Fibroblast of the aortic adventitia (primary cell): ENCODE data around the gene HTRA3. TPM values are rescaled to one million over a fixed set of nuclear protein-coding genes. Genes with fewer than 3 reads are reported as not detected.

Experiments
- DNase-seq: peaks from one replicate; pipeline ENCODE4 v3.0.0-alpha.2; 2010; ENCODE audit warnings: low read depth
- H3K4me3 ChIP-seq: 2 replicates; pipeline ENCODE4 v1.5.1; 2011; ENCODE audit warnings: low read depth, mild to moderate bottlenecking, control low read depth, low read length, moderate library complexity
- CTCF ChIP-seq: IDR thresholded peaks from 2 replicates; pipeline ENCODE4 v1.5.1; 2011; ENCODE audit warnings: mild to moderate bottlenecking, low read length, control low read depth, inconsistent platforms; ENCODE audit not compliant: insufficient read depth
- total RNA-seq: library from RNA; depleted of rRNA; stranded (reverse); fragments of >200 nt; gene quantifications from 2 replicates; pipeline ENCODE4 v1.2.3, GENCODE V29; 2012; ENCODE audit warnings: low replicate concordance

The HTRA3 gene
- total RNA-seq, 1 donor: 7.6 TPM

DNA sequence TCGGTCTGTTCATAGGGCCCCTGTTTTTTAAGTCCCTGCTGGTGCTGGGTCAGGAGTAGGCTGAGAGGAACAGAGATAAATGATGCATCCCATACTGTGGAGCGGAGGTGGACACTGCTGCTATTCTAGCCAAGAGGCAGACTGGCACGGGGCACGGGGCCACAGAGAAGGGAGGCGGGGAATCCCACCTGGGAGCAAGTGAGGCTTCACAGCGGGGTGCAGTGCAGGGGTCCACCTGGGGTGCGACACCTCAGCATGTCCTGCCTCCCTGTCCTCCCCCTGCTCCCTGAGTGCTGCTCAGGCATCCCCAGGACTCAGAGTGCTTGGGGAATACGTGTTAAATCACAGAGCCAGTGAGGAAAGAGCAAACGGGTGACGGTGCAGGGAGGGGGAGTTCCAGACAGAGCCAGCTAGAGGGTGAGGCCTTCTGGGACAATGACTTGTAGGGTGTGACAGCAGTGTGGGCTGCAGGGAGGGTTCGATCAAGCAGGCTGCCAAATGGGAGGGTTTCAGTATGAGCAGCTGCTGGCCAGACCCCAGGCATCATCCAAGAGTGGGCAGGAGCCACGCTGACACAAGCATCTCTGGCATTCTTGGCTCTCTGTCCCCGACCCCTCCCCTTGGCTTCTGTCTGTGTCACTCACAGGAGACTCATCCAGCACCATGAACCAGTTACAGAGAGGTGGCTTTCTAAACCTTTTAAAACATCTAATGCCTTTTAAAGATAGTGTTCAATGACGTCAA, 13.7 kb upstream of the HTRA3 start:
- TF ChIP-seq CTCF: no peak
- no peak overlapping the region for H3K4me3 ChIP-seq
- peak; percentile 75 for DNase-seq

- no peak for TF ChIP-seq CTCF
- H3K4me3 ChIP-seq: no peak overlapping the region
Observed at GRCh38 chr4:8257854-8258253, 11.7 kb upstream of the HTRA3 start.

GRCh38 chr4:8258552-8259212, 10.9 kb upstream of the HTRA3 start:
- no peak for TF ChIP-seq CTCF
- no peak overlapping the region for H3K4me3 ChIP-seq

More at GRCh38 chr4:8257854-8258253, 11.7 kb upstream of the HTRA3 start:
- no peak for DNase-seq

GRCh38 chr4:8259743-8260430, 9.7 kb upstream of the HTRA3 start:
- DNase-seq: no peak
- TF ChIP-seq CTCF: no peak
- H3K4me3 ChIP-seq: no peak overlapping the region

More at GRCh38 chr4:8258552-8259212, 10.9 kb upstream of the HTRA3 start:
- no peak for DNase-seq

DNA sequence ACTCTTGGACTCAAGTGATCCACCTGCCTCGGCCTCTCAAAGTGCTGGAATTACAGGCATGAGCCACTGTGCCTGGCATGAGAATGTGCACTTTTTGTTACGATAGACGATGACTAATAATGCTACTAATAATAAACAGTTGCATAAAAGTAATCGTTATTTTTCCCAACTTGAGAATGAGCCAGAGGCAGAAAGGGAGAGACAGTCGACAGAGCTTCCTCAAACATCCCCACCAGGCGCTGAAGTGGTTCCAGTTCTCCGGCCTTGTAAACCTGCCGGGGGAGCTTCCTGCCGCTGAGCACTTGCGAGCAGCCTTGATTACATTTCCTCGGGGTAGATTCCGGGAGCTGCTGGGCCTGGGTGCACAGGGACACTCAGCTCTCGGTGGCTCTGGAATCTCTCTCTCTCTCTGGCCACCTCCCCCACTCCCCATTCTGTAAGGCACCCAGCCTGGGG, 8.9 kb upstream of the HTRA3 start:
- TF ChIP-seq CTCF: no peak
- no peak overlapping the region for H3K4me3 ChIP-seq
- DNase-seq: peak; percentile 70

GRCh38 chr4:8261851-8262535, 7.6 kb upstream of the HTRA3 start:
- TF ChIP-seq CTCF: no peak
- no peak for DNase-seq

More at GRCh38 chr4:8261851-8262535, 7.6 kb upstream of the HTRA3 start:
- no peak overlapping the region for H3K4me3 ChIP-seq
